ENCODE results near the gene TCF7.

The TCF7 gene

DNA sequence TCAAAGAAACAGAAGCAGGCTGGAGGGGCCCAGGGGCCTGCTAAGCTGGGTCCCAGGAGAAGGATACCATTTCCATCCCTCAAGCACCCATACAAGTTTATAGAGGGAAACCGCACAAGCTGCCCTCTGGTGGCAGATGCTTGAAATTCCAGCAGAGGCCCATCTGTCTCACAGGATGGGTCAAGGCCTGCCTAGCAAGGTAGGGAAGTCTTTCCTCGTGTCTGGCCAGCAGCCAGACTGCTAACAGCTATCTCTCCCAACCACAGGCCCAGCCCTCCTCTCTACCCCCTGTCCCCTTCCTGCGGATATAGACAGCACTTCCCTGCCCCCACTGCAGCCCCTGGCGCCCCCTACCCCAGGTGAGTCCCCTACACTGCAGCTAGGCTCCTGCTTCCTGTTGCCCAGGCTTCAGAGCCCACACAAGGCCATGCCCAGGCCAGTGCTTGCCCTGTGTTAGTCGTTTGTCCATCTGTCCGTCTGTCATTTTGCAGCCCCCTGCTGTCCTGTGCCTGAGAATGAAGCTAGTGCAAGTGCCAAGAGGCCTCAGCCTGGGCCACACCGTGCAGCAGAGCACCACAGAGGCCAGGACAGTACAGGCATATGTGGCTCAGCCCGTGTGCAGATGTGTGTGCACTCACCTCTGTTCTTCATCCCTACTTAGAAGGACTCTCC is 26.2 kb downstream of the TCF7 start:
- Histone ChIP-seq H3K4me1 (ENCODE audit: control insufficient read depth, insufficient read depth, low read length) (no peaks in the 10 kb centered on the region), H3K36me3 (ENCODE audit: control insufficient read depth, insufficient read depth, low read length) (peaks cover 15% of the 10 kb centered on the region), H3K9ac (ENCODE audit: low read length) (no peak overlapping the region)

GRCh38 chr5:134141331-134142050 is 27.0 kb downstream of the TCF7 start:
- Histone ChIP-seq H3K4me3 (ENCODE audit: low read length) (no peak overlapping the region), H3K9ac (ENCODE audit: low read length) (no peak overlapping the region), H3K27me3 (ENCODE audit: control insufficient read depth, insufficient read depth, low read length) (no peaks in the 10 kb centered on the region), H3K4me1 (ENCODE audit: control insufficient read depth, insufficient read depth, low read length) (no peaks in the 10 kb centered on the region), H3K36me3 (ENCODE audit: control insufficient read depth, insufficient read depth, low read length) (peaks cover 15% of the 10 kb centered on the region), H3K27ac (ENCODE audit: low read depth, low read length) (no peak overlapping the region)

More for the DNA sequence above, 26.2 kb downstream of the TCF7 start:
- Histone ChIP-seq H3K4me3 (ENCODE audit: low read length) (no peak overlapping the region), H3K27ac (ENCODE audit: low read depth, low read length) (no peak overlapping the region), H3K27me3 (ENCODE audit: control insufficient read depth, insufficient read depth, low read length) (no peaks in the 10 kb centered on the region)

- H3K9ac ChIP-seq (ENCODE audit: low read length): no peak overlapping the region
- no peak overlapping the region for H3K4me3 ChIP-seq (ENCODE audit: low read length)
- peaks cover 12% of the 10 kb centered on the region for H3K36me3 ChIP-seq (ENCODE audit: control insufficient read depth, insufficient read depth, low read length)
- H3K27ac ChIP-seq (ENCODE audit: low read depth, low read length): no peak overlapping the region
- H3K4me1 ChIP-seq (ENCODE audit: control insufficient read depth, insufficient read depth, low read length): no peaks in the 10 kb centered on the region
- H3K27me3 ChIP-seq (ENCODE audit: control insufficient read depth, insufficient read depth, low read length): no peaks in the 10 kb centered on the region
Measured at GRCh38 chr5:134142052-134142451, 27.6 kb downstream of the TCF7 start.

DNA sequence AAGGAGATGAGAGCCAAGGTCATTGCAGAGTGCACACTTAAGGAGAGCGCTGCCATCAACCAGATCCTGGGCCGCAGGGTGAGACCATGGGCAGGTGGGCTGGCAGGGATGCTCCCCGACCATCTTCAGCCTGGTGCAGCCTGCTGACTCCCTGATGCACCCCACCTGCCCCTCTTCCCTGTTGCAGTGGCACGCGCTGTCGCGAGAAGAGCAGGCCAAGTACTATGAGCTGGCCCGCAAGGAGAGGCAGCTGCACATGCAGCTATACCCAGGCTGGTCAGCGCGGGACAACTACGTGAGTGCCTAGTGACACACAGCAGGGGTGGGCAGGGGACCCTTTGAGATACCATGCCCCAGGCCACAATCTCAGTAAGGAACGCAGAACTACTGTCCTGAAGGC is 28.3 kb downstream of the TCF7 start:
- Histone ChIP-seq H3K4me3 (ENCODE audit: low read length) (no peak overlapping the region), H3K36me3 (ENCODE audit: control insufficient read depth, insufficient read depth, low read length) (peaks cover 12% of the 10 kb centered on the region), H3K27me3 (ENCODE audit: control insufficient read depth, insufficient read depth, low read length) (no peaks in the 10 kb centered on the region), H3K9ac (ENCODE audit: low read length) (no peak overlapping the region), H3K4me1 (ENCODE audit: control insufficient read depth, insufficient read depth, low read length) (no peaks in the 10 kb centered on the region), H3K27ac (ENCODE audit: low read depth, low read length) (no peak overlapping the region)

DNA sequence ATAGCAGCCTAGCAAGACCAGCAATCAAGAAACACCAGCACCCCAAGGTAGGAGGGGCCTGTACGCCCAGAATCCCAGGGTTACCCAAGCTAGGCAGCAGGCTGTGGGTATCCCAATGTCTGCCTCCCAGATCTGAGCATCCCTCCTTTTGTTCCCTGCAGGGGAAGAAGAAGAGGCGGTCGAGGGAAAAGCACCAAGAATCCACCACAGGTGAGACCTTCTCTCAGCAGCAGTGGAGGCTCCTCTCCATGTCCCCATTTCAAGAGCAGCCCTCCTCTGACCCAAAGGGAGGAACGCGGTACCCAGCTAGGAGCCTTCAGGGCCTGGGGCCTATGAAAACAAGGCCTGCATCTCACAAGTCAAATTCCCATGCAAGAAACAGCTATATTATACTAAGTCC is 28.9 kb downstream of the TCF7 start:
- no peaks in the 10 kb centered on the region for H3K4me1 ChIP-seq (ENCODE audit: control insufficient read depth, insufficient read depth, low read length)
- H3K36me3 ChIP-seq (ENCODE audit: control insufficient read depth, insufficient read depth, low read length): peaks cover 12% of the 10 kb centered on the region
- no peak overlapping the region for H3K4me3 ChIP-seq (ENCODE audit: low read length)
- H3K9ac ChIP-seq (ENCODE audit: low read length): no peak overlapping the region
- no peak overlapping the region for H3K27ac ChIP-seq (ENCODE audit: low read depth, low read length)
- no peaks in the 10 kb centered on the region for H3K27me3 ChIP-seq (ENCODE audit: control insufficient read depth, insufficient read depth, low read length)

DNA sequence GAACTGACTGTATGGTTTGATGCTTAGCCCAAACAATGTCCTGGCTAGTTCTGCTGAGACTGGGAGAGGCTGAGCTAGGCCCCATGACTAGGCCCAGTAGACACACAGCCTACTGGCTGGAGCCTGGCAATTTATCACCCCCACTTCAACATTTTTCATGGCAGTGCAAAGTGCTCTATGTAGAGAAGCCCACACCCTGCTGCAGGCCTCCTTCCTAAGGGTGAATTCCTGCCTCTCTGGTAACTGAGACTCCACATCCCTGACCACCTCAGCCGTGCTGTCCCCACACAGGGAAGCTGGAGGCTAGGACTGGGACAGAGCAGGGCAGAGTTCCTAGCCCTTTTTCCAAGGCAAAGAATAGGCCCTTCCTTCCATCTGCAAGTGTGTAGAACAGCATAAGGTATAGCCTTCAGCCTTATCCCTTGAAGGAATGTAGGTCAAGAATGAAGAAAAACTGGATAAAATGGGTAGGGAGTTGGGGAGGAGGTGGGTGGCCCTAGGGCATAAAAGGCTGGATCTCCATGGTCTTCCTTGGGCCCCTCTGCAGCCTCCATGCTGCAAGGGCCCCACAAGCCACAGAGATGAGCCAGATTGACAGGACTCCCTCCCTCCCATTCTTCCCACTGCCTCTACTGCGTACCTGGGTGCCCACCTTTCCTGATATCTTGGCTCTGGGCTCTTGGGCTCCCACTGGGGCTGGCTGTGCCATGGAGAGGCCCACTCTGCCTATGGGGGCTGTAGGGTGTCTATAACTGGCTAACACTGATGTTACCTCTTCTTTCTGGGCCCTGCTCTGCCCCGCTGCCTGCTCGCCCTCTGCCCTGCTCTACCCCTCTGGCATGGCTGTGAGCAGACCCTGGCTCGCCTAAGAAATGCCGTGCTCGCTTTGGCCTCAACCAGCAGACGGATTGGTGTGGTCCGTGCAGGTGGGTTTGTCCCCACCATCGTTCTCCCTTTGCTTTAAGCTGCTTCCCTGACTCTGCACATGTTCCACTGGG is 29.8 kb downstream of the TCF7 start:
- no peaks in the 10 kb centered on the region for H3K4me1 ChIP-seq (ENCODE audit: control insufficient read depth, insufficient read depth, low read length)
- H3K27ac ChIP-seq (ENCODE audit: low read depth, low read length): no peak overlapping the region
- no peak overlapping the region for H3K4me3 ChIP-seq (ENCODE audit: low read length)
- H3K9ac ChIP-seq (ENCODE audit: low read length): no peak overlapping the region
- H3K36me3 ChIP-seq (ENCODE audit: control insufficient read depth, insufficient read depth, low read length): peaks cover 12% of the 10 kb centered on the region
- no peaks in the 10 kb centered on the region for H3K27me3 ChIP-seq (ENCODE audit: control insufficient read depth, insufficient read depth, low read length)

DNA sequence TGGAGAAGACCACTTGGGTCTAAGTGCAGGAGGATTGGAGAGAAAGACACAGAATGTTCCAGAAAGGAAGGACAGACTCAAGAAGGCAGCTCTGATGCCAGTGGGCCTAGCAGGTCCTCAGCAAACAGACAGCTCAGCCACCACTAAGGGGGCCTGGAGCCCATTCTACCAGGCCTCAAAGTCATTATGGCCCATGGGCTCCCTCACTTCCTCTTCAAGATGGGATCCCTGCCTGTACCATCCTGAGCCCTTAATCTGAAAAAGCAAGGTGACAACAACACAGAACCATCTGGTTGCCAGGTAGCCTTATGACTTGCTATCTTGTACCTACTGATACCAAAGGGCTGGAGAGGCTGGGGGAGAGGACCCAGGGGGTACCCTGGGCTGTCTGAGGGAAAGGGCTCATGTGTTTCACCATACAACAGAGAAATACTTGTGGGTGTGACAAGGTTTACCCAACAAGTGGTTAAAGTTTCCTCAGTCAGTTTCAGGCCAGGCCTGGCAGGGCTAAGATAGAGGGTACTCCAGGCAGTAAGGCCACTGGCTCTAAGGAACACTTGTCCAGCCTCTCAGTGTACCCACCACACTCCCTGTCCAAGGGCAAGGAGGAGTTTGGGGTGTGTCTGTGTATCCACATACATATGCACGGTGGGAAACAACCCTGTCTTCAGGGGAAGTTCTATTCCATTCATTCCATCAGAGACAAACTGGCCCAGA is 30.7 kb downstream of the TCF7 start:
- Histone ChIP-seq H3K4me3 (ENCODE audit: low read length) (no peak overlapping the region), H3K36me3 (ENCODE audit: control insufficient read depth, insufficient read depth, low read length) (peaks cover 17% of the 10 kb centered on the region), H3K27ac (ENCODE audit: low read depth, low read length) (no peak overlapping the region), H3K9ac (ENCODE audit: low read length) (no peak overlapping the region), H3K4me1 (ENCODE audit: control insufficient read depth, insufficient read depth, low read length) (no peaks in the 10 kb centered on the region), H3K27me3 (ENCODE audit: control insufficient read depth, insufficient read depth, low read length) (no peaks in the 10 kb centered on the region)

DNA sequence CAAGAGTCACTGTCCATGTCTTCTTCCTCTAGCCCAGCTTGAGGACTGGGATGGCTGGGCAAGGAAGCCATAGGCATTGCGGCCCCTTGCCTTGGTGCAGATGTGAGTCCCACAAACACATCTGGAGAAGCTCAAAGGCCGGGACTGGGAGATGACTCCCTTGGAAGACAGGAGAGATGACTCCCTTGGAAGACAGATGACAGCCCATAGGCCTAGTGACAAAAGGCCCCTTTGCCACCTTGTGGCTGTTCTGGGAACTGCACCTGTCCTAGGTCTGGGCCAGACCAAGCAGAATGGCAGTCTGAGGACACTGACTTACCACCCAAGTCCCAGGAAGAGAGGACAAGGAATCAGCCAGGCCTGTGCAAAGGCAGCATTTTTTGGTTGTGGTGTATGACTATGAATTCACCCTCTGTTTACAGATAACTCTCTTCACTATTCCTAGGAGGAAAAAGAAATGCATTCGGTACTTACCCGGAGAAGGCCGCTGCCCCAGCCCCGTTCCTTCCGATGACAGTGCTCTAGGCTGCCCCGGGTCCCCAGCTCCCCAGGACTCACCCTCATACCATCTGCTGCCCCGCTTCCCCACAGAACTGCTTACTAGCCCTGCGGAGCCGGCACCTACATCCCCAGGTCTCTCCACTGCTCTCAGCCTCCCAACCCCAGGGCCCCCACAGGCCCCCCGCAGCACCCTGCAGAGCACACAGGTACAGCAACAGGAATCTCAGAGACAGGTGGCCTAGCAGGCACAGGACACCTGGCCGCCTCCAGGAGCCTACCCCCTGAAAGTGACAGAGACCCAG is 31.5 kb downstream of the TCF7 start:
- no peak overlapping the region for H3K4me3 ChIP-seq (ENCODE audit: low read length)
- peaks cover 16% of the 10 kb centered on the region for H3K36me3 ChIP-seq (ENCODE audit: control insufficient read depth, insufficient read depth, low read length)
- no peaks in the 10 kb centered on the region for H3K4me1 ChIP-seq (ENCODE audit: control insufficient read depth, insufficient read depth, low read length)
- no peak overlapping the region for H3K9ac ChIP-seq (ENCODE audit: low read length)
- no peaks in the 10 kb centered on the region for H3K27me3 ChIP-seq (ENCODE audit: control insufficient read depth, insufficient read depth, low read length)
- H3K27ac ChIP-seq (ENCODE audit: low read depth, low read length): no peak overlapping the region

GRCh38 chr5:134146651-134147518 is 32.4 kb downstream of the TCF7 start:
- Histone ChIP-seq H3K27ac (ENCODE audit: low read depth, low read length) (no peak overlapping the region), H3K4me1 (ENCODE audit: control insufficient read depth, insufficient read depth, low read length) (no peaks in the 10 kb centered on the region), H3K36me3 (ENCODE audit: control insufficient read depth, insufficient read depth, low read length) (peaks cover 15% of the 10 kb centered on the region)

DNA sequence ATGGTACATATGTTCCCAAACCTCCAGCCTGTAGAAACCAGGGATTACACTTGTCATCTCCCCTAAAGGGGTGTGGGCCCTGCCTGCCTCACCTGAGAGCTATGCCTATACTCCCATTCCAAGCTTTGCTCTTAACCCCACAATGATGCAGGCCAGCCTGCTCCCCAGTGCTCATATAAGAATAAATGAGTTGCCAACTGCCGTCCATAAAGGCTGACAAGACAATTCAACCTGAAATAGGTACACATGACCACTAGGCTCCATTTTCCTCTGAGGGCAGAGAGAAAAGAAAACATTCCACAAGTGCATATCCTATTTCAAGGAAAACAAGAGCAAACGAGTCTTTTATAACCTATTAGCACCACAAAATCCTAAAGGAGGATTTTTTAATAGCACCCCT is 33.8 kb downstream of the TCF7 start:
- Histone ChIP-seq H3K27ac (ENCODE audit: low read depth, low read length) (no peak overlapping the region), H3K27me3 (ENCODE audit: control insufficient read depth, insufficient read depth, low read length) (no peaks in the 10 kb centered on the region)

More at GRCh38 chr5:134146651-134147518, 32.4 kb downstream of the TCF7 start:
- Histone ChIP-seq H3K4me3 (ENCODE audit: low read length) (no peak overlapping the region), H3K9ac (ENCODE audit: low read length) (no peak overlapping the region), H3K27me3 (ENCODE audit: control insufficient read depth, insufficient read depth, low read length) (no peaks in the 10 kb centered on the region)

More for the DNA sequence above, 33.8 kb downstream of the TCF7 start:
- Histone ChIP-seq H3K4me3 (ENCODE audit: low read length) (no peak overlapping the region), H3K36me3 (ENCODE audit: control insufficient read depth, insufficient read depth, low read length) (peaks cover 11% of the 10 kb centered on the region), H3K4me1 (ENCODE audit: control insufficient read depth, insufficient read depth, low read length) (no peaks in the 10 kb centered on the region), H3K9ac (ENCODE audit: low read length) (no peak overlapping the region)

Measured in rectal smooth muscle tissue (tissue), 1 donor.